ENCODE measurements around the gene DNAJC3.

Gene DNAJC3

GRCh38 chr13:95841894-95842293 lies 165.0 kb downstream of the DNAJC3 start:
- DNase-seq (ENCODE audit: low read depth in 2 of 2) = no peak

GRCh38 chr13:95842898-95843297 lies 166.0 kb downstream of the DNAJC3 start:
- no peak for DNase-seq (ENCODE audit: low read depth in 2 of 2)

All from stimulated activated CD4-positive, alpha-beta T cell treated with anti-CD3 and anti-CD28 coated beads, Interleukin-4, amount 100 ng/mL, for 48 hours (primary cell).